GM06990 (cell line): ENCODE data around the gene ABCA13.

Source experiments
- DNase-seq: peaks from one replicate; pipeline ENCODE4 v3.0.0-alpha.2; 2011; ENCODE audit not compliant: insufficient read length; ENCODE audit errors: extremely low read depth
- H3K27me3 ChIP-seq: replicated peaks from 2 replicates; pipeline ENCODE4 v1.6.0; 2011; ENCODE audit warnings: low read length; ENCODE audit not compliant: control insufficient read depth, insufficient read depth
- H3K36me3 ChIP-seq: 2 replicates; pipeline ENCODE4 v1.5.1; 2011; ENCODE audit warnings: low read length; ENCODE audit not compliant: control insufficient read depth, insufficient read depth
- H3K4me3 ChIP-seq: replicated peaks from 2 replicates; pipeline ENCODE4 v1.5.1; 2011; ENCODE audit warnings: low read depth, mild to moderate bottlenecking, control low read depth, low read length
- TF ChIP-seq, protein P1 (sequence below): IDR thresholded peaks from 2 replicates; pipeline ENCODE4 v1.5.1; 2011; ENCODE audit warnings: low read length, control low read depth, mild to moderate bottlenecking, inconsistent platforms; ENCODE audit not compliant: insufficient read depth, poor library complexity, severe bottlenecking

Gene ABCA13

DNA sequence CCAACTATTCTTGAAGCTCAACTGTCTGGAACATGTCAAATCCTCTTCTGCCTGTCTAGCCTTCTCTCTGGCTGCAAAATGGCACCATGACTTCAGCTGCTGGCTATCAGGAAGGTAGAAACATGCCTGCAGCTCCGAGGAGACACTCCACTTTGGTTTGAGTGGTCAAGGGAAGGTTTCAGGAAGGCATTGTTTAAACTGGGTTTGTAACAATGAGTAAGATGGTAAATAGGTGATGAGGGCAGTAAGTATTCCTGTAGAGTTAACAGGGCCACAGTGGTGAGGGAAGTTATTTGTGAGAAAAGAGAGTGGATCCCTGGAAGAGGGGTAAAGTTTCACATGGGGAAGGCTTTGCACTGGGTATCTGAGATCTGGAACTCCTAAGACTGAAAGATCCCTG is 231.5 kb downstream of the ABCA13 start:
- Histone ChIP-seq H3K27me3 (no peaks in the 10 kb centered on the region), H3K4me3 (no peak overlapping the region), H3K36me3 (no peaks in the 10 kb centered on the region)
- TF ChIP-seq, protein P1, sequence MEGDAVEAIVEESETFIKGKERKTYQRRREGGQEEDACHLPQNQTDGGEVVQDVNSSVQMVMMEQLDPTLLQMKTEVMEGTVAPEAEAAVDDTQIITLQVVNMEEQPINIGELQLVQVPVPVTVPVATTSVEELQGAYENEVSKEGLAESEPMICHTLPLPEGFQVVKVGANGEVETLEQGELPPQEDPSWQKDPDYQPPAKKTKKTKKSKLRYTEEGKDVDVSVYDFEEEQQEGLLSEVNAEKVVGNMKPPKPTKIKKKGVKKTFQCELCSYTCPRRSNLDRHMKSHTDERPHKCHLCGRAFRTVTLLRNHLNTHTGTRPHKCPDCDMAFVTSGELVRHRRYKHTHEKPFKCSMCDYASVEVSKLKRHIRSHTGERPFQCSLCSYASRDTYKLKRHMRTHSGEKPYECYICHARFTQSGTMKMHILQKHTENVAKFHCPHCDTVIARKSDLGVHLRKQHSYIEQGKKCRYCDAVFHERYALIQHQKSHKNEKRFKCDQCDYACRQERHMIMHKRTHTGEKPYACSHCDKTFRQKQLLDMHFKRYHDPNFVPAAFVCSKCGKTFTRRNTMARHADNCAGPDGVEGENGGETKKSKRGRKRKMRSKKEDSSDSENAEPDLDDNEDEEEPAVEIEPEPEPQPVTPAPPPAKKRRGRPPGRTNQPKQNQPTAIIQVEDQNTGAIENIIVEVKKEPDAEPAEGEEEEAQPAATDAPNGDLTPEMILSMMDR, result no peak
- no peak for DNase-seq

DNA sequence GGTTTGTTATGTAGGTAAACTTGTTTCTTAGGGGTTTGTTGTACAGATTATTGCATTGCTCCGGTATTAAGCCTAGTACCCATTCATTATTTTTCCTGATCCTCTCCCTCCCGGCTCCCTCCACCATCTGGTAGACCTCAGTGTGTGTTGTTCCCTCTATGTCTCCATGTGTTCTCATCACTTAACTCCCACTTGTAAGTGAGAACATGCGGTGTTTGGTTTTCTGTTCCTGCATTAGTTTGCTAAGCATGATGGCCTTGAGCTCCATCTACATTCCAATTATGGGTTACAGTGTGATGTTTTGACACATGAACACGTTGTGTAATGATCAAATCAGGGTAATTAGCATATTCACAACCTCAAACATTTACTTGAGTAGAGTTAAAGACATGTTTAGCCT is 237.5 kb downstream of the ABCA13 start:
- TF ChIP-seq, protein P1, result no peak
- no peak for DNase-seq
- Histone ChIP-seq H3K27me3 (no peaks in the 10 kb centered on the region), H3K4me3 (no peak overlapping the region), H3K36me3 (no peaks in the 10 kb centered on the region)

GRCh38 chr7:48411619-48412018 is 240.4 kb downstream of the ABCA13 start:
- DNase-seq, result no peak
- Histone ChIP-seq H3K36me3 (no peaks in the 10 kb centered on the region), H3K27me3 (no peaks in the 10 kb centered on the region), H3K4me3 (no peak overlapping the region)
- TF ChIP-seq, protein P1, result no peak

- Histone ChIP-seq H3K4me3 (no peak overlapping the region), H3K36me3 (no peaks in the 10 kb centered on the region), H3K27me3 (no peaks in the 10 kb centered on the region)
- DNase-seq, result no peak
- TF ChIP-seq, protein P1, result no peak
Measured at GRCh38 chr7:48414011-48414732, 242.9 kb downstream of the ABCA13 start.

DNA sequence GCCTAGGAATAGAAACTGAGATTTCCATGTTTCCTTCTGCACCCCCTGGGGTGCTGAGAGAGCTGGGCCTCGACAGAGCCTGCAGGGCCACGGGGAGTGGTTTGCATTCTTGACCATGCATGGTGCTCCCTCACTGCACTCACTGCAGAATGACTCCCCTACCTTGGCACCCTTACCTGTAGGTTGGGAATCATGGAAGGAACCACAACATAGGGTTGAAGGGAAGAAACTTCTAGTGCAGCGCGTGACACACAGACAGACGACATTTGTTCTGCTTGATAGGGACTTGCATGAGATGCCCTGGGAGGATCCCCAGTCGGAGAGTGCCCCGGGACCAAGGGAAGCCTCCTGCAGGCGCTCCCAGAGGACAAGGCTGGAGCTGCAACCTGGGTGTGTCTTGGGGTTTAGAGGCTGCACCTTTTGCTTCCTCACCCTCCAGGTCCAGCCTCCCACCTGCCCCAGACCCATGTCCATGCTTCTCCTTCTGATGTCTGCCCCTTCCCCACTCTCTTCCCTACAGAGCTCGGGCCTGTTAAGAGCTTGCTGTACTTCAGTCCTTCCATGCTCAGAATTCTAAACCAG is 245.2 kb downstream of the ABCA13 start:
- no peak for DNase-seq
- Histone ChIP-seq H3K4me3 (no peak overlapping the region), H3K27me3 (no peaks in the 10 kb centered on the region), H3K36me3 (no peaks in the 10 kb centered on the region)
- TF ChIP-seq, protein P1, result peak; percentile 11

- no peak for DNase-seq
- H3K27me3 ChIP-seq, result no peaks in the 10 kb centered on the region
- H3K4me3 ChIP-seq, result no peak overlapping the region
- TF ChIP-seq, protein P1, result no peak
- H3K36me3 ChIP-seq, result no peaks in the 10 kb centered on the region
Measured at GRCh38 chr7:48419401-48419800, 248.1 kb downstream of the ABCA13 start.
